ENCODE results near the gene FCHO2.

- peak; percentile 59 for TF ChIP-seq POLR2AphosphoS5 (IDR thresholded peaks at IDR 0.05; ENCODE audit: insufficient read depth, low read depth, low read length)
- peak; percentile 78 to 88 for TF ChIP-seq CTCF (IDR thresholded peaks at IDR 0.05; ENCODE audit: extremely low read depth in 1 of 2, insufficient read depth in 1 of 2, low read depth in 1 of 2, low read length in 2 of 2)
These were observed at the start of gene FCHO2 for GRCh38 chr5:72955768-72956323.
